OCI-LY3 (cell line): ENCODE results near the gene OPRL1.

Experiments used
- H2AFZ ChIP-seq: fragments of 200-600, 300-600 bp; shearing (Covaris generic); 2 replicates; pipeline ENCODE4 v1.6.0; 2014; ENCODE audit warnings: antibody characterized with exemption, low read depth, low read length
- H3K27ac ChIP-seq: fragments of 200-600, 300-600 bp; sonication (generic); 2 replicates; pipeline ENCODE4 v1.5.1; 2014; ENCODE audit warnings: mild to moderate bottlenecking, low read length, moderate library complexity, mixed read lengths
- H3K27me3 ChIP-seq: fragments of 200-600, 300-600 bp; sonication (generic); 2 replicates; pipeline ENCODE4 v1.6.1; 2014; ENCODE audit warnings: low read depth, low read length, mixed read lengths
- H3K36me3 ChIP-seq: fragments of 200-600, 300-600 bp; sonication (generic); replicated peaks from 2 replicates; pipeline ENCODE3; 2014; ENCODE audit warnings: low read depth, low read length, mixed read lengths
- H3K4me1 ChIP-seq: fragments of 300-600, 200-600 bp; sonication (generic); 2 replicates; pipeline ENCODE4 v1.6.1; 2014; ENCODE audit warnings: low read length, mixed read lengths
- H3K4me2 ChIP-seq: fragments of 200-600, 300-600 bp; sonication (generic); 2 replicates; pipeline ENCODE4 v1.6.1; 2014; ENCODE audit warnings: low read length, mixed read lengths
- H3K4me3 ChIP-seq: fragments of 300-600, 200-600 bp; sonication (generic); 2 replicates; pipeline ENCODE4 v1.5.1; 2014; ENCODE audit warnings: antibody characterized with exemption, mild to moderate bottlenecking, low read length, moderate library complexity
- H3K79me2 ChIP-seq: fragments of 300-600, 200-600 bp; shearing (Covaris generic); 2 replicates; pipeline ENCODE4 v1.6.1; 2014; ENCODE audit warnings: mild to moderate bottlenecking, low read length, mixed read lengths
- H3K9ac ChIP-seq: fragments of 300-600, 200-600 bp; shearing (Covaris generic); 2 replicates; pipeline ENCODE4 v1.6.0; 2014; ENCODE audit warnings: mild to moderate bottlenecking, low read length, moderate library complexity
- H3K9me3 ChIP-seq: fragments of 200-600, 300-600 bp; shearing (Covaris generic); 2 replicates; pipeline ENCODE4 v1.6.1; 2014; ENCODE audit warnings: low read length, mixed read lengths; ENCODE audit not compliant: insufficient read depth
- H4K20me1 ChIP-seq: fragments of 200-600, 300-600 bp; sonication (generic); 2 replicates; pipeline ENCODE4 v1.6.1; 2016; ENCODE audit warnings: low read length, mixed read lengths; ENCODE audit not compliant: insufficient read depth
- EZH2phosphoT487 ChIP-seq: fragments of 200-600 bp; shearing (Covaris generic); IDR thresholded peaks from 2 replicates; pipeline ENCODE4 v1.6.1; 2018; ENCODE audit warnings: antibody characterized with exemption, mixed run types, low read depth
- TF ChIP-seq, protein P1 (sequence below): fragments of 200-600, 300-600 bp; sonication (generic); IDR thresholded peaks from 2 replicates; pipeline ENCODE4 v1.5.1; 2014; ENCODE audit warnings: antibody characterized with exemption, low read length, low read depth

OPRL1 gene

DNA sequence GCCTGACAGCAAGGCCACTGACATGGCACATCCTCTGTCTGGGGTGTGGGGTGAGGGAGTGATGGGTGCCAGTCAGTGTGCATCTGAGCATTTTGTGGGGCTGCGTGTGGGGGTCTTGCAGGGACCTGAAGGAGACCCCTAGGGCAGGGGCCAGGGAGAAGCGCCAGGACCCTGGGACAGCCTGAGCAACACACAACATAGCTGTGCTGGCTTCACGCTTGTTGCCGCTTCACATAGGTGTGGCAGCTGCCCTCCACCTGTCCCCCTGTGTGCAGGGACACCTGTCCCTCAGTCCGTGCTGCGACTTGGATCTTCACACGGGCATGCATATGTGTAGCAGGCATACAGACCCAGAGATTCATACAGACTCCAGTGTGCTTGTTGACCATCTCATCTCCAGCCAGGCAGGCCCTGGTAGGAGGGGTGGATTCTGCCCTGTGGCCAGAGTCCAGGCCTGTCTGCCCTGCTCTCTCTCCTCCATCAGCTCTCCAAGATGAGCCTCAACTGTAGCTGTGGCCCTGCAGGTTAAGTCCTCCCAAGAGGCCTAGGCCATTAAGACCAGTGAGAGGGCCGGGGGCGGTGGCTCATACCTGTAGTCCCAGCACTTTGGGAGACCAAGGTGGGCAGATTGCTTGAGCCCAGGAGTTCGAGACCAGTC, 30.7 kb downstream of the OPRL1 start:
- no peak overlapping the region for H3K4me3 ChIP-seq
- peaks cover 11% of the 10 kb centered on the region for H3K4me1 ChIP-seq
- H3K27ac ChIP-seq = no peak overlapping the region
- no peak overlapping the region for H3K4me2 ChIP-seq
- TF ChIP-seq, protein P1, sequence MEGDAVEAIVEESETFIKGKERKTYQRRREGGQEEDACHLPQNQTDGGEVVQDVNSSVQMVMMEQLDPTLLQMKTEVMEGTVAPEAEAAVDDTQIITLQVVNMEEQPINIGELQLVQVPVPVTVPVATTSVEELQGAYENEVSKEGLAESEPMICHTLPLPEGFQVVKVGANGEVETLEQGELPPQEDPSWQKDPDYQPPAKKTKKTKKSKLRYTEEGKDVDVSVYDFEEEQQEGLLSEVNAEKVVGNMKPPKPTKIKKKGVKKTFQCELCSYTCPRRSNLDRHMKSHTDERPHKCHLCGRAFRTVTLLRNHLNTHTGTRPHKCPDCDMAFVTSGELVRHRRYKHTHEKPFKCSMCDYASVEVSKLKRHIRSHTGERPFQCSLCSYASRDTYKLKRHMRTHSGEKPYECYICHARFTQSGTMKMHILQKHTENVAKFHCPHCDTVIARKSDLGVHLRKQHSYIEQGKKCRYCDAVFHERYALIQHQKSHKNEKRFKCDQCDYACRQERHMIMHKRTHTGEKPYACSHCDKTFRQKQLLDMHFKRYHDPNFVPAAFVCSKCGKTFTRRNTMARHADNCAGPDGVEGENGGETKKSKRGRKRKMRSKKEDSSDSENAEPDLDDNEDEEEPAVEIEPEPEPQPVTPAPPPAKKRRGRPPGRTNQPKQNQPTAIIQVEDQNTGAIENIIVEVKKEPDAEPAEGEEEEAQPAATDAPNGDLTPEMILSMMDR = no peak
- TF ChIP-seq EZH2phosphoT487 = no peak
- no peaks in the 10 kb centered on the region for H3K36me3 ChIP-seq
- no peaks in the 10 kb centered on the region for H4K20me1 ChIP-seq
- no peak overlapping the region for H3K9ac ChIP-seq
- no peaks in the 10 kb centered on the region for H3K79me2 ChIP-seq
- H2AFZ ChIP-seq = no peak overlapping the region
- H3K9me3 ChIP-seq = no peaks in the 10 kb centered on the region
- no peaks in the 10 kb centered on the region for H3K27me3 ChIP-seq

- Histone ChIP-seq H3K9ac (no peak overlapping the region), H2AFZ (no peak overlapping the region), H3K4me3 (no peak overlapping the region), H3K27ac (no peak overlapping the region), H3K9me3 (no peaks in the 10 kb centered on the region), H3K27me3 (no peaks in the 10 kb centered on the region), H3K36me3 (no peaks in the 10 kb centered on the region), H3K4me1 (peaks cover 11% of the 10 kb centered on the region), H4K20me1 (no peaks in the 10 kb centered on the region), H3K4me2 (no peak overlapping the region), H3K79me2 (no peaks in the 10 kb centered on the region)
- no peak for TF ChIP-seq EZH2phosphoT487
- TF ChIP-seq, protein P1 = no peak
These were observed 32.2 kb downstream of the OPRL1 start for GRCh38 chr20:64111841-64112641.

DNA sequence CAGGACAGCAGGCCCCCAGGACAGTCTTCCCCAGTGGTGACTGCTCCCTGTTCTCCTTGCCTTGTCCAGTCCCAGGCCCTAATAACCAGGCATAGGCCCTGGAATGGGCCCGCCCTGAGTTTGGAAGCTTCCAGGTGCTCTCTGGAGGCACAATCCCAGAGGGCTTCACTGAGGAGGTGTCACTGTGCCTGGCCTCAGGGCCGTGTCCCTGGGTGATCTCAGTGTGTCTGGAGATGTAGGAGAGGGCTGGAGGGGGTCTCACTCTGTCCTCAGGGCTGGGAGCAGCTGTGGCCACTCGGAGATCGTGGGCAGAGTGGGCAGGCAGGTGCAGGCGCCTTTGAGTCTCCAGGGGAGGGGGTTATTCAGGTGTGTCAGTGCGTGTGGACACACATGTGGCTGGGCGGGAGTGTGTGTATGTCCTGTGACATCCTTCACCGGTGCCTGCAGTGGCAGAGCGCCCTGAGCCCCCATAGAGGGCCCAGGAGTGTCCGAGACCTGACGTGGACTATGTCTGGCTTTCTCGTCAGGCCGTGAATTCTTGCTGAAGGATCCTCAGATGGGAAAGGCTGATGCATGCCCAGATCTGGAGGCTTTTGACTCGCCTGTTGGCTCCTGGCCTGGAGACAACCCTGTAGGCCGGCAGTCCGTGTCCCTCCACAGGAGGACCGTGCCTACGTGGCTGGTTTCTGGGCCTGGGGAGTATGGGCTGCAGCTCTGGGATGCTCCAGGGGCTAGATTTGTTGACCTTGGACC, 33.0 kb downstream of the OPRL1 start:
- Histone ChIP-seq H3K4me1 (peaks cover 4% of the 10 kb centered on the region), H3K27me3 (no peaks in the 10 kb centered on the region), H3K4me2 (no peak overlapping the region), H3K36me3 (no peaks in the 10 kb centered on the region), H3K4me3 (no peak overlapping the region), H4K20me1 (no peaks in the 10 kb centered on the region), H2AFZ (no peak overlapping the region), H3K79me2 (no peaks in the 10 kb centered on the region), H3K27ac (no peak overlapping the region), H3K9me3 (no peaks in the 10 kb centered on the region), H3K9ac (no peak overlapping the region)
- no peak for TF ChIP-seq EZH2phosphoT487
- TF ChIP-seq, protein P1 = no peak

DNA sequence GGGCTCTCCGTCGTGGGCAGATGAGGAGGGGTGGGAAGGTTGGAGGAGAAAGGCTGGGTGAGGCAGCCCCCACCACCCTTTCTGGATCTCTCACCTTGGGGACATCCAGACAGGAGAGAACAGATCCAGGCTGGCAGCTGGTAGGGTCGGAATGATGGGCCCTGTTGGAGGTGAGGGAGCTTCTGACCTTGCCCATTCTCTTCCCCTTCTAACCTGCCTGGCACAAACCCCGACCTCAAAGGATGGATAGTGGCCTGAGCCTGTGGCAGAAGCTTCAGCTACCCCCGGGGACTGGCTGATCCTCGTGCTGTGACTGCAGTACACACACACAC, 33.5 kb downstream of the OPRL1 start:
- Histone ChIP-seq H3K79me2 (no peaks in the 10 kb centered on the region), H3K4me3 (no peak overlapping the region), H2AFZ (no peak overlapping the region), H3K36me3 (no peaks in the 10 kb centered on the region), H3K27me3 (no peaks in the 10 kb centered on the region), H3K9ac (no peak overlapping the region), H3K27ac (no peak overlapping the region), H3K4me2 (no peak overlapping the region), H3K4me1 (no peaks in the 10 kb centered on the region), H3K9me3 (no peaks in the 10 kb centered on the region), H4K20me1 (no peaks in the 10 kb centered on the region)
- TF ChIP-seq, protein P1 = no peak
- no peak for TF ChIP-seq EZH2phosphoT487
